ENCODE measurements around the gene VPS51. TPM values are rescaled to one million over a fixed set of nuclear protein-coding genes. Genes with fewer than 3 reads are reported as not detected.
"Not testable (repeated sequence)": the region's sequence is repeated elsewhere in the genome, so short reads cannot be mapped to it uniquely, and the experiment has no call there.

Gene VPS51
- total RNA-seq, 2 experiments from 2014 or later, result 94.3 to 123 TPM

- ATAC-seq (no peak), DNase-seq (no peak)
- Mint-ChIP-seq H3K36me3 (ENCODE audit: low read depth) (no peaks in the 10 kb centered on the region), H3K4me3 (no peak overlapping the region), H3K27me3 (no peaks in the 10 kb centered on the region), H3K9me3 (ENCODE audit: low read depth) (no peaks in the 10 kb centered on the region), H3K27ac (no peak overlapping the region), H3K4me1 (no peaks in the 10 kb centered on the region)
- ChIA-PET CTCF (no interaction called here), POLR2A (no interaction called here)
- intact Hi-C loops (cut with DNase I, micrococcal nuclease), result no loop called here
Observed at GRCh38 chr11:65141896-65142494, 46.0 kb downstream of the VPS51 start.

- H3K27me3 Mint-ChIP-seq, result no peaks in the 10 kb centered on the region
- H3K36me3 Mint-ChIP-seq (ENCODE audit: low read depth), result no peaks in the 10 kb centered on the region
- H3K4me1 Mint-ChIP-seq, result peaks cover 6% of the 10 kb centered on the region
- H3K4me3 Mint-ChIP-seq, result no peak overlapping the region
- DNase-seq, result no peak
- no peak for ATAC-seq
- H3K27ac Mint-ChIP-seq, result no peak overlapping the region
- no peaks in the 10 kb centered on the region for H3K9me3 Mint-ChIP-seq (ENCODE audit: low read depth)
- POLR2A ChIA-PET, result no interaction called here
- CTCF ChIA-PET, result interaction anchor here (0.5 to 1.1 kb wide), 4 partner anchors 10 to 699 kb away, joined by 3 to 4 read pairs (median 3); no protein-coding TSS in a partner anchor
- intact Hi-C loops (cut with DNase I, micrococcal nuclease), result no loop called here
Observed at GRCh38 chr11:65147352-65148075, 51.5 kb downstream of the VPS51 start.

- ATAC-seq, result no peak
- DNase-seq, result no peak
- peaks cover 6% of the 10 kb centered on the region for H3K4me1 Mint-ChIP-seq
- intact Hi-C loops (cut with DNase I, micrococcal nuclease), result no loop called here
- POLR2A ChIA-PET, result interaction anchor here (0.7 kb wide), 2 partner anchors 55 to 96 kb away, joined by 3 to 4 read pairs; no protein-coding TSS in a partner anchor
- no peaks in the 10 kb centered on the region for H3K9me3 Mint-ChIP-seq (ENCODE audit: low read depth)
- CTCF ChIA-PET, result interaction anchor here (1.1 kb wide), 1 partner anchor 25 kb away, joined by 3 read pairs; no protein-coding TSS in a partner anchor
- H3K4me3 Mint-ChIP-seq, result no peak overlapping the region
- no peaks in the 10 kb centered on the region for H3K36me3 Mint-ChIP-seq (ENCODE audit: low read depth)
- H3K27ac Mint-ChIP-seq, result no peak overlapping the region
- no peaks in the 10 kb centered on the region for H3K27me3 Mint-ChIP-seq
Observed at GRCh38 chr11:65148657-65149056, 52.6 kb downstream of the VPS51 start.

- H3K36me3 Mint-ChIP-seq (ENCODE audit: low read depth); POLR2A ChIA-PET; H3K27ac Mint-ChIP-seq; H3K4me1 Mint-ChIP-seq; H3K9me3 Mint-ChIP-seq (ENCODE audit: low read depth); H3K27me3 Mint-ChIP-seq; intact Hi-C loops (cut with DNase I, micrococcal nuclease); H3K4me3 Mint-ChIP-seq; ATAC-seq; DNase-seq: not testable (repeated sequence)
- CTCF ChIA-PET, result interaction anchor here (1.1 kb wide), 1 partner anchor 75 kb away, joined by 3 read pairs; no protein-coding TSS in a partner anchor
Observed at GRCh38 chr11:65150131-65150508, 54.1 kb downstream of the VPS51 start.

- ChIA-PET CTCF (no interaction called here), POLR2A (no interaction called here)
- H3K27ac Mint-ChIP-seq, result no peak overlapping the region
- H3K9me3 Mint-ChIP-seq (ENCODE audit: low read depth), result no peaks in the 10 kb centered on the region
- H3K4me1 Mint-ChIP-seq, result peaks cover 6% of the 10 kb centered on the region
- intact Hi-C loops (cut with DNase I, micrococcal nuclease), result no loop called here
- H3K4me3 Mint-ChIP-seq, result no peak overlapping the region
- H3K27me3 Mint-ChIP-seq, result no peaks in the 10 kb centered on the region
- no peaks in the 10 kb centered on the region for H3K36me3 Mint-ChIP-seq (ENCODE audit: low read depth)
- ATAC-seq (peak; percentile 95), DNase-seq (peak; percentile 69)
Observed at GRCh38 chr11:65150509-65151299, 54.7 kb downstream of the VPS51 start.

GRCh38 chr11:65151331-65151899 lies 55.4 kb downstream of the VPS51 start:
- Mint-ChIP-seq H3K27ac (no peak overlapping the region), H3K4me3 (no peak overlapping the region), H3K27me3 (no peaks in the 10 kb centered on the region), H3K9me3 (ENCODE audit: low read depth) (no peaks in the 10 kb centered on the region), H3K36me3 (ENCODE audit: low read depth) (no peaks in the 10 kb centered on the region), H3K4me1 (peaks cover 6% of the 10 kb centered on the region)
- intact Hi-C loops (cut with DNase I, micrococcal nuclease), result no loop called here
- ChIA-PET CTCF (interaction anchor here (0.5 kb wide), 1 partner anchor 284 kb away, joined by 3 read pairs; no protein-coding TSS in a partner anchor), POLR2A (no interaction called here)
- DNase-seq (no peak), ATAC-seq (no peak)

- Mint-ChIP-seq H3K36me3 (ENCODE audit: low read depth) (no peaks in the 10 kb centered on the region), H3K27ac (no peak overlapping the region), H3K4me1 (peaks cover 6% of the 10 kb centered on the region), H3K9me3 (ENCODE audit: low read depth) (no peaks in the 10 kb centered on the region), H3K4me3 (no peak overlapping the region), H3K27me3 (no peaks in the 10 kb centered on the region)
- intact Hi-C loops (cut with DNase I, micrococcal nuclease), result no loop called here
- DNase-seq (no peak), ATAC-seq (no peak)
- CTCF ChIA-PET, result interaction anchor here (0.6 kb wide), 2 partner anchors 45 to 85 kb away, joined by 3 to 6 read pairs; no protein-coding TSS in a partner anchor
- POLR2A ChIA-PET, result no interaction called here
Observed at GRCh38 chr11:65152122-65152521, 56.1 kb downstream of the VPS51 start.

GRCh38 chr11:65156256-65156655 lies 60.2 kb downstream of the VPS51 start:
- ATAC-seq, result no peak

GRCh38 chr11:65156926-65157325 lies 60.9 kb downstream of the VPS51 start:
- DNase-seq (no peak), ATAC-seq (no peak)
- POLR2A ChIA-PET, result no interaction called here
- Mint-ChIP-seq H3K4me1 (no peaks in the 10 kb centered on the region), H3K27me3 (no peaks in the 10 kb centered on the region), H3K36me3 (ENCODE audit: low read depth) (no peaks in the 10 kb centered on the region), H3K9me3 (ENCODE audit: low read depth) (no peaks in the 10 kb centered on the region), H3K4me3 (no peak overlapping the region), H3K27ac (no peak overlapping the region)
- CTCF ChIA-PET, result interaction anchor here (0.7 kb wide), 1 partner anchor 193 kb away, joined by 3 read pairs; no protein-coding TSS in a partner anchor
- intact Hi-C loops (cut with DNase I, micrococcal nuclease), result no loop called here

More at GRCh38 chr11:65156256-65156655, 60.2 kb downstream of the VPS51 start:
- Mint-ChIP-seq H3K27ac (no peak overlapping the region), H3K27me3 (no peaks in the 10 kb centered on the region), H3K9me3 (ENCODE audit: low read depth) (no peaks in the 10 kb centered on the region), H3K4me3 (no peak overlapping the region), H3K4me1 (no peaks in the 10 kb centered on the region), H3K36me3 (ENCODE audit: low read depth) (no peaks in the 10 kb centered on the region)
- ChIA-PET CTCF (no interaction called here), POLR2A (no interaction called here)
- intact Hi-C loops (cut with DNase I, micrococcal nuclease), result no loop called here
- DNase-seq, result no peak

- intact Hi-C loops (cut with DNase I, micrococcal nuclease), result no loop called here
- DNase-seq, result no peak
- CTCF ChIA-PET, result interaction anchor here (0.7 kb wide), 1 partner anchor 192 kb away, joined by 3 read pairs; no protein-coding TSS in a partner anchor
- no peaks in the 10 kb centered on the region for H3K4me1 Mint-ChIP-seq
- H3K36me3 Mint-ChIP-seq (ENCODE audit: low read depth), result no peaks in the 10 kb centered on the region
- no peaks in the 10 kb centered on the region for H3K9me3 Mint-ChIP-seq (ENCODE audit: low read depth)
- ATAC-seq, result no peak
- H3K27me3 Mint-ChIP-seq, result no peaks in the 10 kb centered on the region
- no peak overlapping the region for H3K27ac Mint-ChIP-seq
- H3K4me3 Mint-ChIP-seq, result no peak overlapping the region
- POLR2A ChIA-PET, result interaction anchor here (0.6 kb wide), 1 partner anchor 221 kb away, joined by 7 read pairs; no protein-coding TSS in a partner anchor
Observed at GRCh38 chr11:65157336-65157735, 61.3 kb downstream of the VPS51 start.

GRCh38 chr11:65159012-65159411 lies 63.0 kb downstream of the VPS51 start:
- Mint-ChIP-seq H3K9me3 (ENCODE audit: low read depth) (no peaks in the 10 kb centered on the region), H3K36me3 (ENCODE audit: low read depth) (no peaks in the 10 kb centered on the region), H3K27me3 (no peaks in the 10 kb centered on the region), H3K4me3 (no peak overlapping the region), H3K4me1 (no peaks in the 10 kb centered on the region), H3K27ac (no peak overlapping the region)
- POLR2A ChIA-PET, result interaction anchor here (0.6 kb wide), 2 partner anchors 19 to 215 kb away, joined by 6 to 7 read pairs; no protein-coding TSS in a partner anchor
- DNase-seq (no peak), ATAC-seq (no peak)
- CTCF ChIA-PET, result no interaction called here
- intact Hi-C loops (cut with DNase I, micrococcal nuclease), result no loop called here

Measured in activated CD4-positive, alpha-beta T cell treated with anti-CD3 and anti-CD28 coated beads for 36 hours (primary cell).